Adipocyte (in vitro differentiated cells): ENCODE data around the gene DPYD.
A peak's percentile ranks its signal among the peaks of the same experiment; 100 is the strongest.

Source experiments
- DNase-seq: peaks from one replicate; pipeline ENCODE4 v3.0.0-alpha.2; 2015; ENCODE audit warnings: low read depth
- H3K27me3 ChIP-seq: replicated peaks from 2 replicates; pipeline ENCODE4 v1.7.0; 2013; ENCODE audit warnings: mild to moderate bottlenecking, low read length, moderate library complexity; ENCODE audit not compliant: control insufficient read depth, insufficient read depth
- H3K36me3 ChIP-seq: 2 replicates; pipeline ENCODE4 v1.7.0; 2013; ENCODE audit warnings: low read length, mild to moderate bottlenecking, moderate library complexity; ENCODE audit not compliant: control insufficient read depth, insufficient read depth, severe bottlenecking
- H3K4me1 ChIP-seq: 2 replicates; pipeline ENCODE4 v1.7.0; 2013; ENCODE audit warnings: mild to moderate bottlenecking, low read length, moderate library complexity; ENCODE audit not compliant: control insufficient read depth, insufficient read depth
- H3K4me3 ChIP-seq: 2 replicates; pipeline ENCODE4 v1.7.0; 2013; ENCODE audit warnings: mild to moderate bottlenecking, low read length, moderate library complexity
- H3K9ac ChIP-seq: 2 replicates; pipeline ENCODE4 v1.7.0; 2013; ENCODE audit warnings: mild to moderate bottlenecking, low read length, moderate library complexity
- H3K9me3 ChIP-seq: 2 replicates; pipeline ENCODE4 v1.7.0; 2013; ENCODE audit warnings: mild to moderate bottlenecking, low read length, moderate library complexity; ENCODE audit not compliant: control insufficient read depth

Gene DPYD

GRCh38 chr1:97277891-97278654 lies 642.8 kb downstream of the DPYD start:
- H3K9me3 ChIP-seq: no peaks in the 10 kb centered on the region

GRCh38 chr1:97271916-97272788 lies 648.7 kb downstream of the DPYD start:
- Histone ChIP-seq H3K36me3 (no peaks in the 10 kb centered on the region), H3K4me3 (no peak overlapping the region), H3K4me1 (peaks cover 20% of the 10 kb centered on the region), H3K27me3 (no peaks in the 10 kb centered on the region), H3K9ac (no peak overlapping the region), H3K9me3 (no peaks in the 10 kb centered on the region)
- peak; percentile 62 for DNase-seq

More at GRCh38 chr1:97277891-97278654, 642.8 kb downstream of the DPYD start:
- peak overlapping the region; percentile 50 for H3K9ac ChIP-seq
- no peaks in the 10 kb centered on the region for H3K36me3 ChIP-seq
- peak; percentile 65 for DNase-seq
- no peak overlapping the region for H3K4me3 ChIP-seq
- peaks cover 21% of the 10 kb centered on the region for H3K4me1 ChIP-seq
- no peaks in the 10 kb centered on the region for H3K27me3 ChIP-seq

- DNase-seq: peak; percentile 50
- H3K4me1 ChIP-seq: peaks cover 20% of the 10 kb centered on the region
Observed at GRCh38 chr1:97270508-97271307, 650.1 kb downstream of the DPYD start.

GRCh38 chr1:97265630-97266029 lies 655.2 kb downstream of the DPYD start:
- peaks cover 1% of the 10 kb centered on the region for H3K4me1 ChIP-seq
- H3K36me3 ChIP-seq: no peaks in the 10 kb centered on the region
- no peak overlapping the region for H3K9ac ChIP-seq
- H3K9me3 ChIP-seq: no peaks in the 10 kb centered on the region
- no peak for DNase-seq
- no peaks in the 10 kb centered on the region for H3K27me3 ChIP-seq
- no peak overlapping the region for H3K4me3 ChIP-seq

More at GRCh38 chr1:97270508-97271307, 650.1 kb downstream of the DPYD start:
- Histone ChIP-seq H3K4me3 (no peak overlapping the region), H3K9ac (no peak overlapping the region), H3K27me3 (no peaks in the 10 kb centered on the region), H3K36me3 (no peaks in the 10 kb centered on the region), H3K9me3 (no peaks in the 10 kb centered on the region)

GRCh38 chr1:97262842-97263241 lies 658.0 kb downstream of the DPYD start:
- no peak for DNase-seq
- Histone ChIP-seq H3K4me1 (no peaks in the 10 kb centered on the region), H3K4me3 (no peak overlapping the region), H3K9me3 (no peaks in the 10 kb centered on the region), H3K9ac (no peak overlapping the region), H3K27me3 (no peaks in the 10 kb centered on the region), H3K36me3 (no peaks in the 10 kb centered on the region)

- Histone ChIP-seq H3K36me3 (no peaks in the 10 kb centered on the region), H3K4me3 (no peak overlapping the region), H3K9ac (no peak overlapping the region), H3K4me1 (no peaks in the 10 kb centered on the region), H3K9me3 (no peaks in the 10 kb centered on the region), H3K27me3 (no peaks in the 10 kb centered on the region)
- DNase-seq: no peak
Observed at GRCh38 chr1:97258597-97258996, 662.2 kb downstream of the DPYD start.

GRCh38 chr1:97254731-97255463 lies 665.9 kb downstream of the DPYD start:
- DNase-seq: no peak
- no peaks in the 10 kb centered on the region for H3K9me3 ChIP-seq
- H3K36me3 ChIP-seq: no peaks in the 10 kb centered on the region
- peaks cover 14% of the 10 kb centered on the region for H3K4me1 ChIP-seq
- H3K27me3 ChIP-seq: no peaks in the 10 kb centered on the region
- H3K9ac ChIP-seq: no peak overlapping the region
- H3K4me3 ChIP-seq: no peak overlapping the region

GRCh38 chr1:97252925-97253324 lies 667.9 kb downstream of the DPYD start:
- Histone ChIP-seq H3K4me3 (no peak overlapping the region), H3K9me3 (no peaks in the 10 kb centered on the region), H3K9ac (no peak overlapping the region), H3K4me1 (peaks cover 14% of the 10 kb centered on the region), H3K36me3 (no peaks in the 10 kb centered on the region), H3K27me3 (no peaks in the 10 kb centered on the region)
- DNase-seq: no peak

- no peak overlapping the region for H3K9ac ChIP-seq
- H3K27me3 ChIP-seq: no peaks in the 10 kb centered on the region
- peak; percentile 84 for DNase-seq
- no peaks in the 10 kb centered on the region for H3K9me3 ChIP-seq
- H3K4me1 ChIP-seq: peaks cover 19% of the 10 kb centered on the region
- no peaks in the 10 kb centered on the region for H3K36me3 ChIP-seq
- H3K4me3 ChIP-seq: no peak overlapping the region
Observed at GRCh38 chr1:97252076-97252475, 668.8 kb downstream of the DPYD start.

GRCh38 chr1:97247196-97247595 lies 673.6 kb downstream of the DPYD start:
- H3K27me3 ChIP-seq: no peaks in the 10 kb centered on the region
- no peaks in the 10 kb centered on the region for H3K9me3 ChIP-seq
- DNase-seq: peak; percentile 80
- no peaks in the 10 kb centered on the region for H3K36me3 ChIP-seq
- H3K4me1 ChIP-seq: peaks cover 29% of the 10 kb centered on the region
- H3K9ac ChIP-seq: no peak overlapping the region
- H3K4me3 ChIP-seq: no peak overlapping the region
